ENCODE results near the gene BACE1. TPM values are rescaled to one million over a fixed set of nuclear protein-coding genes. Genes with fewer than 3 reads are reported as not detected.

BACE1 gene
- total and polyA plus RNA-seq, 2 of the 13 experiments (the other 11 are each of a cell fraction or from before 2014, with no cell fraction given) = 7.5 to 17.9 TPM

DNA sequence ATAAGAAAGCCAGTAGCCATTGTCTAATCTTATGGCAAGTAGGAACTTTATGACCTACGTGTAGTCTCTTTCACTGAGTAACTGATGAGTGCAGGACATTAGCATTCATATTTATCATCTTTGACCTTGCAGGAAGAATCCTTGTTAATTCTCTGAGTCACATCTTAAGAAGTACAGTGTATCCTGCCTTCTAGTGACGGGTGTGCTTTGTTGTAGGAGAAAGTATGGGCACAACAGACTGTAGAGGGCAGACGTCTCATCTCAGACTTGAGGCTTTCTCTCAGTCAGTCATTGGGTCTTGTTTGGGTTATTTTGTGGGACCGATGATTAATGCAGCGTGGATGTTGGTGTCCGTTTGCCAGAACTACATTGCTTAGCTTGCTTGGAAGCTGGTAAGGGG lies 76.8 kb downstream of the BACE1 start:
- in situ Hi-C loops (cut with HindIII; ENCODE audit: extremely low pct_ligation_motif_present, low pct_unique_long_range_greater_than_20kb) (no loop called here), intact Hi-C loops (cut with micrococcal nuclease; ENCODE audit: unreplicated experiment) (no loop called here)
- BruUV-seq (replicated peaks) = no TSS peak
- WGBS (ENCODE audit: low lambda C conversion rate) = 93% methylated on average over 6 of the region's 6 CpGs
- H3K27ac ChIP-seq (ENCODE audit: extremely low read length, insufficient read depth, low read length) = no peak overlapping the region
- H3K36me3 ChIP-seq (replicated peaks in 1 of 2; ENCODE audit: control insufficient read depth in 1 of 2, insufficient read depth in 2 of 2, low read length in 2 of 2) = peaks cover 8 to 30% of the 10 kb centered on the region in 2 experiments; a peak in 4 of 5 replicates
- TF ChIP-seq MED8 (CRISPR knock-in tag; IDR thresholded peaks at IDR 0.05; ENCODE audit: insufficient replicate concordance) (no peak), ZNF543 (CRISPR knock-in tag; IDR thresholded peaks at IDR 0.05) (no peak), GATAD1 (CRISPR knock-in tag; IDR thresholded peaks at IDR 0.05) (no peak), ZNF800 (CRISPR knock-in tag; IDR thresholded peaks at IDR 0.05) (no peak), KMT2A (CRISPR knock-in tag; IDR thresholded peaks at IDR 0.05) (no peak), NR3C1 (CRISPR knock-in tag; IDR thresholded peaks at IDR 0.05) (no peak), ZSCAN29 (CRISPR knock-in tag; conservative IDR thresholded peaks at IDR 0.05) (no peak), THAP7 (CRISPR knock-in tag; IDR thresholded peaks at IDR 0.05) (no peak), ZSCAN20 (CRISPR knock-in tag; IDR thresholded peaks at IDR 0.05; ENCODE audit: borderline replicate concordance) (no peak), ARHGAP35 (CRISPR knock-in tag; IDR thresholded peaks at IDR 0.05; ENCODE audit: borderline replicate concordance) (no peak), CHD2 (IDR thresholded peaks at IDR 0.05; ENCODE audit: low read depth, low read length) (no peak)
- no peak for DNase-seq (ENCODE audit: low spot score)
- ATAC-seq = no peak
- H3K4me1 ChIP-seq (ENCODE audit: insufficient read depth, low read length) = peaks cover under 1% of the 10 kb centered on the region; the same call in 1 of the 2 replicates
- no peaks in the 10 kb centered on the region for H3K79me2 ChIP-seq (ENCODE audit: insufficient read depth, low read length)
- H3K4me3 ChIP-seq (replicated peaks in 1 of 3; ENCODE audit: insufficient read depth in 1 of 3, low read depth in 2 of 3, low read length in 3 of 3) = no peak overlapping the region
- H3K4me2 ChIP-seq (ENCODE audit: low read depth, low read length) = no peak overlapping the region
- H3K27me3 ChIP-seq (ENCODE audit: control insufficient read depth in 1 of 2, insufficient read depth in 2 of 2, low read length in 2 of 2) = no peaks in the 10 kb centered on the region
- FAIRE-seq = no peak
- ChIA-PET POLR2A (no interaction called here), CTCF (ENCODE audit: low intra/inter-chr PET ratio, low total read pairs) (no interaction called here)
- H3K9ac ChIP-seq (ENCODE audit: insufficient read depth, low read depth, low read length) = no peak overlapping the region
- H4K20me1 ChIP-seq (ENCODE audit: insufficient read depth, low read length) = no peaks in the 10 kb centered on the region
- H3K9me3 ChIP-seq (ENCODE audit: low read length) = no peaks in the 10 kb centered on the region
- no peak overlapping the region for H2AFZ ChIP-seq (ENCODE audit: low read length)
